Measurements from ENCODE around the gene CPEB2. TPM values are rescaled to one million over a fixed set of nuclear protein-coding genes. Genes with fewer than 3 reads are reported as not detected.

CPEB2 gene
- total and polyA plus RNA-seq, 7 donors: 6.4 to 39.2 (median 27.5) TPM

DNA sequence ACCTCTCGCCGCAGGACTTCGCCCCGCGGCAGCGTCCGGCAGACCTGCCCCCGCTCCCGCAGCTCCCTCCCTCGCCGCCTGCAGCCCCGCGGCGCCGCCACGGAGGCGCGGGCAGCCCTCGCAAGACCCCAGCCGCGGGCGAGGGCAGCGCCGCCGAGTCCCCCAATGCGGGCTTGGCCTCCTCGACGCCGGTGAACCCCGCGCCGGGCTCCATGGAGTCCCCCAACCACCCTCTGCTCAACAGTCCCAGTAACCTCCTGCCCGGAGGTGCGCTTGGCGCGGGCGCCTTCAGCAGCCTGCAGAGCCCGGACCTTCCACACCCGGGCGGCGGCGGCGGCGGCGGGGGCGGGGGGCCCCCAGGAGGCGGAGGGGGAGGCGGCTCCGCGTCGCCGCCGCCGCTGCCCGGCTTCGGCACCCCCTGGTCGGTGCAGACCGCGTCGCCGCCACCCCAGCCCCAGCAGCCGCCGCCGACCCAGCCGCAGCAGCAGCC, 1.2 kb downstream of the CPEB2 start:
- intact Hi-C loops (cut with DNase I): loop anchor here (2.0 to 10.0 kb wide), 6 partner anchors 34 to 1349 kb away; no protein-coding TSS in a partner anchor
- peak; percentile 82 for DNase-seq
- 1% methylated on average over 65 of the region's 65 CpGs for WGBS, 2 donors
- H3K36me3 ChIP-seq: peaks cover 0 to 5% (median 0%) of the 10 kb centered on the region in 4 donors
- TF ChIP-seq, protein P1, sequence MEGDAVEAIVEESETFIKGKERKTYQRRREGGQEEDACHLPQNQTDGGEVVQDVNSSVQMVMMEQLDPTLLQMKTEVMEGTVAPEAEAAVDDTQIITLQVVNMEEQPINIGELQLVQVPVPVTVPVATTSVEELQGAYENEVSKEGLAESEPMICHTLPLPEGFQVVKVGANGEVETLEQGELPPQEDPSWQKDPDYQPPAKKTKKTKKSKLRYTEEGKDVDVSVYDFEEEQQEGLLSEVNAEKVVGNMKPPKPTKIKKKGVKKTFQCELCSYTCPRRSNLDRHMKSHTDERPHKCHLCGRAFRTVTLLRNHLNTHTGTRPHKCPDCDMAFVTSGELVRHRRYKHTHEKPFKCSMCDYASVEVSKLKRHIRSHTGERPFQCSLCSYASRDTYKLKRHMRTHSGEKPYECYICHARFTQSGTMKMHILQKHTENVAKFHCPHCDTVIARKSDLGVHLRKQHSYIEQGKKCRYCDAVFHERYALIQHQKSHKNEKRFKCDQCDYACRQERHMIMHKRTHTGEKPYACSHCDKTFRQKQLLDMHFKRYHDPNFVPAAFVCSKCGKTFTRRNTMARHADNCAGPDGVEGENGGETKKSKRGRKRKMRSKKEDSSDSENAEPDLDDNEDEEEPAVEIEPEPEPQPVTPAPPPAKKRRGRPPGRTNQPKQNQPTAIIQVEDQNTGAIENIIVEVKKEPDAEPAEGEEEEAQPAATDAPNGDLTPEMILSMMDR (IDR thresholded peaks at IDR 0.05): no peak
- peak in 2 of 4 donors; percentile 48 to 53 for TF ChIP-seq POLR2AphosphoS5 (IDR thresholded peaks at IDR 0.05)
- no peaks in the 10 kb centered on the region for H3K27me3 ChIP-seq
- peak overlapping the region; percentile 95 to 99 (median 98) for H3K4me3 ChIP-seq
- peaks cover 0 to 36% (median 28%) of the 10 kb centered on the region in 4 donors for H3K4me1 ChIP-seq
- no peaks in the 10 kb centered on the region for H3K9me3 ChIP-seq
- peak overlapping the region; percentile 96 to 100 (median 100) for H3K27ac ChIP-seq

DNA sequence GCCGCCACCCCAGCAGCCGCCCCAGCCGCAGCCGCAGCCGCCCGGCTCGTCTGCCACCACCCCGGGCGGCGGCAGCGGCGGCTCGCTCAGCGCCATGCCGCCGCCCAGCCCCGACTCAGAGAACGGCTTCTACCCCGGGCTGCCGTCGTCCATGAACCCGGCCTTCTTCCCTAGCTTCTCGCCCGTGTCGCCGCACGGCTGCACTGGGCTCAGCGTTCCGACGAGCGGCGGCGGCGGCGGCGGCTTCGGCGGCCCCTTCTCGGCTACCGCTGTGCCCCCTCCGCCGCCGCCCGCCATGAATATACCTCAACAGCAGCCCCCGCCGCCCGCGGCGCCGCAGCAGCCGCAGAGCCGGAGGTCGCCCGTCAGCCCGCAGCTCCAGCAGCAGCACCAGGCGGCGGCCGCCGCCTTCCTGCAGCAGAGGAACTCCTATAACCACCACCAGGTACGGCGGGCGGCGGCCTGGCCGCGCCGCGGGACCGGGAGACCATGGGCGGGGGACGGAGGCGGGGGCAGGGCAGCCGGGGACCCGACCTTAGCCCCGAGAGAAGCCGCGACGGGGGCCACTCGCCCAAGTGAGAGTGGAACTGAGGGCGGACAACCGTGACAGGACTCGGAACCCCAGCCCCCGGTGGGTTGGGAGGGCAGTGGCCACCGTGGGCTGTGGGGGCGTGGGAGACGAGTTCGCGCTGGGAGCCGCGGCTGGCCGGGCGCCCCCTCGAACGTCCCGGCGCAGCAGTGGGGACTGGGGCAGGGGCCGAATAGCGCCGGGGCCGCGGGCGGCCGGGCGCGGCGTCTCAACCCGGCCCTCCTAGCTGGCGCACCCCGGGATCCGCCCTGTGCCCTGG, 1.8 kb downstream of the CPEB2 start:
- TF ChIP-seq POLR2A (IDR thresholded peaks at IDR 0.05): no peak
- TF ChIP-seq EP300 (IDR thresholded peaks at IDR 0.05): no peak
- TF ChIP-seq POLR2AphosphoS5 (IDR thresholded peaks at IDR 0.05): no peak
- TF ChIP-seq, protein P1 (IDR thresholded peaks at IDR 0.05): no peak
- Histone ChIP-seq H3K4me1 (peaks cover 0 to 43% (median 35%) of the 10 kb centered on the region in 4 donors), H3K27ac (peak overlapping the region; percentile 96 to 100 (median 100)), H3K9me3 (no peaks in the 10 kb centered on the region), H3K36me3 (peaks cover 0 to 9% (median 0%) of the 10 kb centered on the region in 4 donors), H3K27me3 (no peaks in the 10 kb centered on the region), H3K4me3 (peak overlapping the region; percentile 95 to 99 (median 98))
- DNase-seq: peak; percentile 72
- intact Hi-C loops (cut with DNase I): loop anchor here (2.0 to 10.0 kb wide), 6 partner anchors 33 to 1349 kb away; no protein-coding TSS in a partner anchor
- 0 to 1% methylated on average over 109 of the region's 109 CpGs for WGBS, 2 donors

DNA sequence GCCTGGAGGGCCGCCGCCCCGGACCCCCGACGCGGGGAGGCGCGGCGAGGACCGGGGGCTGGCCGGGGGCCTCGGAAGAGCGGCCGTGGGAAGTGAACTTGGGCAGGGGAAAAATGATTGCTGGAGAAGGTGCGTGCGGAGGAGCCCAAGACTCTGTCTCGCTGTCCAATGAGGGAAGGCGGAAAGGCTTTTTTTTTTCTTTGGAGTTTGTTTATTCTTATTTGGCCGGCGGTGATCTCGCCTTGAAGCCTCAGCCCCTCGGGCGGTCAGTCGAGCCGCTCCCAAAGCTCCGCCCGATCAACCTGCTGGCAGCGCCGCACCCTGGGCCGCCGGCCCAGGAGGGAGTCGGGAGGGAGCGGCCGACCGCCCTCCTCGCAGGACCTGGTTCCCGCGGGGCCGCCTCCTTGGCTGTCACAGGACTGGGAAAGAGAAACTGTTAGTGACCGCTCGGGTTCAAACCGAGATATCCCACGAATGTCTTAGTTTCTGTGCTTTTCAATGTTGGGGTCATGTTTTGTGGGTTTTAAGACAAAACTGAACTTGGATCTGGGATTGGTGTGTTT, 2.5 kb downstream of the CPEB2 start:
- Histone ChIP-seq H3K27ac (peak overlapping the region; percentile 96 to 100 (median 100)), H3K4me1 (peaks cover 0 to 50% (median 42%) of the 10 kb centered on the region in 4 donors), H3K27me3 (no peaks in the 10 kb centered on the region), H3K9me3 (no peaks in the 10 kb centered on the region), H3K36me3 (peaks cover 0 to 9% (median 0%) of the 10 kb centered on the region in 4 donors), H3K4me3 (peak overlapping the region; percentile 95 to 99 (median 98))
- TF ChIP-seq EP300 (IDR thresholded peaks at IDR 0.05) (peak in 1 of 4 donors; percentile 1), POLR2AphosphoS5 (IDR thresholded peaks at IDR 0.05) (peak in 3 of 4 donors; percentile 85 to 90 (median 89)), POLR2A (IDR thresholded peaks at IDR 0.05) (peak; percentile 72 to 79)
- TF ChIP-seq, protein P1 (IDR thresholded peaks at IDR 0.05): no peak
- 0 to 1% methylated on average over 43 of the region's 43 CpGs for WGBS, 2 donors
- DNase-seq: peak; percentile 96
- intact Hi-C loops (cut with DNase I): loop anchor here (5.0 to 10.0 kb wide), 5 partner anchors 32 to 1350 kb away; no protein-coding TSS in a partner anchor

DNA sequence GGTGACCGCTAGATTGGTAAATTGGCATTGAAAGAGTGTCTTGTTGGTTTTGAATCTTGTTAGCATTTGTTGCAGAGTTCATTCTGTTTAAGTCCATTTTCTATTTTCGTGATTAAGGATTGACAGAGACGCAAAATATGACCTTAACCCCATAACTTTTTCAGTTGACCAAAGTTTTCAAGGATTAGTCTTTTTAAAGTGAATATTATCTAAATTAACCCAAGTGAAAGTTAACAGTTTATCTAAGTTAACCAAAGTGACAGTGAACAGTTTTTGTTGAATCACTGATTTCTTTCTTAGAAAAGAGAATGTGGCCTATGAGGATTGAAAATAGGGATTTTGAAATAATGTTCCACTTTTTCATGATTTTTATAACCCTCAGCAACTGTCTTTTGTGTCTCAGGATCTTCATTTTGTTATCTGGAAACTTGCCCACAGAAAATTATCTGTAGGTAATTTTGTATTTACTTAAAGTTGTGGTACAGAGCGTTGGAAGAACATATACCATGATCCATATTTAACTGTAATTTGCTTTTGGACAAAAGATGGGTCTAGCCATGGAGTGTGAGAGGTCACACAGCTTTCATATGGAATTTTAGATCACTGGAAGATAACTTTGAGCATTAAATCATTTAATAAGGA, 3.3 kb downstream of the CPEB2 start:
- TF ChIP-seq POLR2A (IDR thresholded peaks at IDR 0.05): no peak

More for the DNA sequence above, 3.3 kb downstream of the CPEB2 start:
- peak overlapping the region; percentile 95 to 99 (median 98) for H3K4me3 ChIP-seq
- H3K27me3 ChIP-seq: no peaks in the 10 kb centered on the region
- peak overlapping the region; percentile 96 to 100 (median 100) for H3K27ac ChIP-seq
- no peaks in the 10 kb centered on the region for H3K9me3 ChIP-seq
- peaks cover 0 to 57% (median 48%) of the 10 kb centered on the region in 4 donors for H3K4me1 ChIP-seq
- intact Hi-C loops (cut with DNase I): loop anchor here (10.0 kb wide), 3 partner anchors 401 to 1351 kb away; no protein-coding TSS in a partner anchor
- 20 to 50% methylated on average over 4 of the region's 4 CpGs for WGBS, 2 donors
- DNase-seq: no peak
- peaks cover 0 to 9% (median 0%) of the 10 kb centered on the region in 4 donors for H3K36me3 ChIP-seq
